KBM-7 (cell line): Measurements from ENCODE around the gene SLC1A7.
A peak's percentile ranks its signal among the peaks of the same experiment; 100 is the strongest.

Source experiments
- DNase-seq: peaks from one replicate; pipeline ENCODE4 v3.0.0-alpha.2; 2015
- in situ Hi-C: fragments of 300-500 bp; cut with MboI; formaldehyde crosslinking; loops from 2 replicates; pipeline ENCODE4 v1.14.3; 2020; ENCODE audit warnings: low sequenced_read_pairs, low pct_unique_long_range_greater_than_20kb, mixed read lengths

The SLC1A7 gene

DNA sequence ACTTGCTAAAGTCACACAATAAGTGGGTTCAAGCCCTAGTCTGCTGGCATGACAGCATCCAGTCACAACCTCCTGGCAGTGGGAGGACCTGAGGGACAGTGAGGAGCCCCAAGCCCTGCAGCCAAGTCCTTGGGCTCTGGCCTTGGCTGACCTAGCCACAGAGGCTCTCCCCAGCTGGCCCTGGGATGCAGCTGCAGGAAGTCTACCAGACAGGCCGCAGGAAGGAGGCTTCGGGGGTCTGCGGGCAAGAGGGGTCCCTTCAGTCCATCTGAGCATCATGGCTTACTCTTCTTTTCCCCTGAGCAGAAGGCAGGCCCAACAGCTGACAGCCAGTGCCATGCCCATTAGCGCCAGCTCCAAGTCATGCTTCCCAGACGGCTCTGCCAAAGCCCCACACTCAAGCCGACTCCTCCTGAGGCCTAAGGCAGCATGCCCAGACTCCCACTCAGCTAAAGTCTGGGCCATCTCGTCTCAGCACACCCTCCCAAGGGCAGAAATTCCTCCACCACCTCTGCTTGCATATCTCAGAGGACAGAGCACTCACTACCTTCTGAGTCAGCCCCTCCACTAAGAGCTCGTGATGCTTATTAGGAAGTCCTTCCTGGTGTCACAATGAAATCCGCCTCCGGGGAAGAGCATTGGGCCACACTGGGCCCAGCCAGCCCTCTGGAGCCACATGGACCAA is 20.1 kb downstream of the SLC1A7 start:
- in situ Hi-C loops = no loop called here

DNA sequence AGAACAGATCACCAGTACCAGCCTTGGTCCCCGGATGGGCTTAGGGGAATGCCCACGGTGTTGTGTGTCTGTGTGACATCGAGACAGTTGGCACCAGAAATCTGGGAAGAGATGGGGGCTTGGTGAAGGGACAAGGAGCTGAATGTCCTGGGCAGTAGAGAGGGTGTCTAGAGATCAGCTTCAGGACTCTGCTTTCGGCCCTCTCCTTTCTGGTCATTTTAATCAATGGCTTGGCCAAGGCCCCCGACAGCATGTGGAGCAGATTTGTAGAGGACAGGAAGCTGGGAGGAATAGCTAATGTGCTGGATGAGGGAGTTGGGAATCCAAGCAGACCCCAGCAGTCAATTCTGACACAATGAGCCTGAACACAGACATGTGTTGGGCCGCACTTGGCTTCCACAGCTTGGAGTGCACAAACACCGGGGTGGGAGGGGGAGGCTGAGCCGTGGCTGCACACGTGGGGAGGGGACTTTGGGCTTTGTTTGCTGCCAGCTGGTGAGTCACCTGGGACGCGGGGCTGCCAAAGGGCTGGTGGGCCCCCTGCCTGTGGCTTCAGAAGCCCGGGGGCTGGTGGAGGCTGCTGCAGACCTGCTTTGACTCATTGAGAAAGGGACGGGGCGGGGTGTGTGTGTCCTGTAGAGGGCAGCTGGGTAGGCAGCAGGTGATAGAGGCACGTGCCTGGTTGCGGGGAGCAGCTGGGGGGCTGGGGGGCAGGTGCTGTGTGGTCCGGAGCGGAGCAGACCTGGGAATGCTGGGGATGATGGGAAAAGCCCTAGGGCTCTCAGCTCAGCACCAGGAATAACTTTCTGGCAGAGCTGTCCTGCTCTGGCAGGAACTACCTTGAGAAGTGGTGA is 20.9 kb downstream of the SLC1A7 start:
- in situ Hi-C loops = no loop called here
- DNase-seq = no peak

More for the DNA sequence above, 20.1 kb downstream of the SLC1A7 start:
- no peak for DNase-seq

DNA sequence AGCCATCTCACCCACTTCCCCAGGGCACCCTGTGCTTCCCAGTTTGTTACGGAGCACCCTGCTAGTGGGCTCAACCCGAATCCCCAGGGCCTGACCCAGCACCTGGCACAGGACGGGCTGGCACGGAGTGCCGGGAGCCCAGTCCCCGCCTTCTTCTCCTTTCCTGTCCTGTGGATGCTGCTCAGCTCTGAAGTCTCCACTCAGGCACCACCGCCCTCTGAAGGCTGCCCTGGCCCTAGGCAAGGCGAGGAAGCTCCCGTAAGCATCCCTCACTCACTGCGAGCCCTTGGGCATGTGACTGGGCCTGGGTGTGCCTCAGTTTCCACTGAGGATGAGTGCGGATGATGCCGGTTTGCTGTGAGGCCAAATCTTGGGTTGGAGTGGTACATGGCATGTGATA is 21.8 kb downstream of the SLC1A7 start:
- no peak for DNase-seq
- in situ Hi-C loops = no loop called here

DNA sequence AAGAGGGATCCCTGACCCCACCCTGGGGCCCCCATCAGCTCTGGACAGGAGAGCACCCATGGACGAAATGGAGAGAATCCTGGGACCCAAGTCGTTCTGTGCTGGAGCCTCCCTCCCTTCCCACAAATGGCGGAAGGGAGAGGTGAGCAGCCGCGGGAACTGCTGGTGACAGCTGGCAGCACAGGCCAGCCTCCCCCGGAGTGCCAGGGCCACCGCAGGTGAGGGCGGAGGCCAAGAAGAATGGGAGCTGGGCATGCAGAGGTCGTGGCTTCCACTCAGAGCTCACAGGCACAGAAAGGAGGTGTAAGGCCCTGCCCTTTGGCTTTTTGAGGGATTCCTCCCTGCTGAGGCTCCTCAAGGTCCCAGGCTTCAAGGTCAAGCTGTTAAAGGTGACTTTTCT is 24.6 kb downstream of the SLC1A7 start:
- in situ Hi-C loops = no loop called here
- DNase-seq = no peak

DNA sequence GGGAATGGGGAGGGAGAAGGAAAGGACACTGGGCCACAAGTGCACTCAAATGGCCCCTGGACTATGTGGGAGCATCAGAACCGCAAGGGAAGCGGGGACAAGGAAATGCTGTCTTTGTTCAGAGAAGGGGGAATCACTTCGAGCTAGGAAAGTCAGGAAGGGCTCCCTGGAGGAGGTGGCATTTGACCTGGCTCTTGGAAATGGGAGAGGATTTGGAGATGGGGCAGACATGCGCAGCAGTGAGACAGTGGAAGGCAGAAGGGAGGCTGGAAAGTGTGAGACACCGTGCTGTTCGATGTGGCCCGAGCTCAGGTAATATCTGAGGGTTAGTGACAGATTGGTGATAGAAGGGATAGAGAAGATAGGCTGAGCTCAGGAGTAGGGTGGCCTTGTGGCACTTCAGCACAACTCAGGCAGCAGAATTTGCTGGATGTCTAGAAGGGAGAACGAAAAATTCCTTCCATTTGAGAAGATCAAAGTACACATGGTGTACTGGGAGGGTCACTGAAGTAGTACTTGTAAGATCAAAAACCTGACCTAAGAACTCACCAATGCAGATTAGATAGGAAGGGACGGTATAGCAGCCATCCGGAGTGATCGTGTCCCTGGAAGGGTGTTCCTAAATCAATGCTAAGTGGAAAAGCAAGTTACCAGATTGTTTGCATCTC is 25.4 kb downstream of the SLC1A7 start:
- in situ Hi-C loops = no loop called here
- DNase-seq = no peak

DNA sequence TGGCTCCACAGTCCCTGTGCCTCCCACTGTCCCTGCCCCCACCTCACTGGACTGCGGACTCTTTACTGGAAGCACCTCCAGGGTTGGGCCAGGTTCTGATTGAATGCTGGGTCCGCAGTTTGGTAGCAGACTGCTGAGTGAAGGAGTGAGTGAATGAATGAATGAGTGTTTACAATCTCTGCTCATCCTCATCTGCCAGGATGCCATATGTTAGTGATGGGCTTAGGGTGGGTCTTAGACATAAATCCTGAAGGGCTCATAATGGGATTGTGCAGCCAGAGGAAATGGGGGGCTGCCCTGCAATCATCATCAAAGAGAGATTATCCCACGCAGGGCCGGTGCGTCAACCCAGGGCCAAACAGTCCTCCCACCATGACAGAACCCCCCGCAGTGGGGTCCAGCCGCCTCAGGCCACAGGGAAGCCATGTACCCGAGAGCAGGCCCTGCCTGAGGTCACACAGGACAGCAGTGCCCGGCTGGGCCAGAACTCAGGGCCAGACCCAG is 26.1 kb downstream of the SLC1A7 start:
- no peak for DNase-seq
- in situ Hi-C loops = no loop called here

DNA sequence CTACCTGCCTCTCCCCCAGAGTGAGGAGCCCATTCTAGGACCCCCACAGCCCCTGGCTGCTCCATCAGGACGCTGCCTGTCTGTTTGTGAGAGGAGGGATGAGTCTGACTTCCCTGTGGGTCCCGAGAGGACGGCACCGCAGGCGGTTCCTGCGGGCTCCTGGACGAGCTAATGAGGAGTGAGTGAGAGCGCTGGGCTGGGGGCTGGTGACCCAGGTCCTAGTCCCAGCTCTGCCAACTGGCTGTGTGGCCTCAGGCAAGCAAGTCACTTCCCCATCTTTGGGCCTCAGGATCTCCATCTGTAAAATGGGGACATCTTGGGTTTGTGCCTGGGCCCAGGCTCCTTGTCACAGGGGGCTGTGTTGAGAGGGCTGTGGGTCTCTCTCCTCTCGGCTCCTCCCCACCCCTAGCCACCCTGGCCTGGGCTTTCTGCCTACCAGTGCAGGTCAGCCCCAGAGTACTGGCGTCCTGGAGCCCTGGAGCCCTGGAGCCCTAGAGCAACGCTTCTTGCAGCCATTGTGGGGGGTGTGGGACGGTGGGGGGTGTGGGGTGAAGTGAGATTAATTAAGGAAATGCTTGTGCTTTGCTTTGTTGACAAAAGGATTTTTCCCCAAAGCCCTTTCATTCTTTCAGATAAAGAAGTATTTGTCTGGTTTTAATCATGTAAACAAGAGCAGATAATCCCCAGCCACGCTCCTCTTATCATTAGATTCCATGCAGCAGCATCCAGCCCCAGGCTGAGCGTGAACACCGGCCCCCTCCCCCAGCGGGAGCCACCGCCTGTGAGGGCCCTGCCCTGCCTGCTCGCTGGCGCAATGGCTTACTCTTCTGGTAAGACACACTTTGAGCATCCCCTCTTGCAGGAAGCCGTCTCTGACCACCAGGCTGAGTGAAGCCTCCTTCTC is 26.8 kb downstream of the SLC1A7 start:
- DNase-seq = no peak
- in situ Hi-C loops = no loop called here

DNA sequence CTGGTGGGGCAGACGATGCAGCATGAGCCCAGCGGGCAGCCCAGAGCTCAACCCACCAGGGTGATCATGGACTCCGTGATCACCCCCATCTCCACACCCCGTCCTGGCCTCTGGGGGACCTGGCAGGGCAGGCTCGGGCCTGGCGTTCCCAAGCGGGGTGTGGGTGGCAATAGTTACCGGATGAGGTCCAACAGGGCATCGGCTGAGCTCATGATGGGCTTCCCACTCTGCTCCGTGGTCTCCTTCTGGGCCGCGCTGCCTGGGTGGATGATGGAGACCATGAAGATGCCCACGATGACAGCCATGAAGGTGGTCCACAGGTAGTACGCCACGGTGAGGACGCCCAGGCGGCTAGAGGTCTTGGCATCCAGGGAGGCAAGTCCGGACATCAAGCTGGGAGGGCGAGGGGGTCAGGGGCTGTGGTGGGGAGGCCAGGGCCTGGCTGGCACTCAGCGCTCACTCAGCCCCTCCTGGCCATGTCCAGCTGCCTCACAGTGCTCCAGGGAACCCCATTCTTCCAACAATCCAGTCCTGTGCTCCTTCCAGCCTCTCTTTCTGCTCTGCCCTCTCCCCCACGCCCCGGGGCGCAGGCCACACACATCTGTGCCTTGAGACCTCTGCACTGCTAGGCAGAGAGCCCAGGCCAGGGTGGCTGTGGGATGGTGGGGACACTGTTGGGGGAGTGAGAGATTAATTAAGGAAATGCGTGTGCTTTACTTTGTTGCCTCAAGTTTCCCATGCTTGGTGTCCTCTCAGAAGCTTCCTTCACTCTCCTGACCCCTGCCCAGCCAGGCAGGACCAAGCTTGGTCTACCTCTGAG is 27.6 kb downstream of the SLC1A7 start:
- no peak for DNase-seq
- in situ Hi-C loops = no loop called here

DNA sequence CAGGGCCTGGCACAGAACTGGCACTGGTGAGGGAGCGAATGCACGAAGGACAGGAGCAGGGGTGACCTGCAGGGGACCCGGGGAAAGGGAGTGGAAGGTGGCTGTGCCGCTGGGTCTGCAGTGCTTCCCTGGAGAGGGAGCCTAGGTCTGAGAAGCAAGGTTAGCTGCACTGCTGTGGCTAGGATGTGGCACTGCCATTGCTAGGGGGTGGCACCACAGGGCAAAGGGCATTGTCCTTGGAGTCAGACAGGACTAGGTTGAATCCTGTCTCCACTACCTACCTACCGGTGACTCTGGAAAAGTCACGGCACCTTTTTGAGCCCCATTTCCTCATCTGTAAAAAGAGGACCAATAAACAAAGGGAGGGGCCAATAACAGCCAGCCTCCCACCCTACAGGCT is 28.3 kb downstream of the SLC1A7 start:
- no peak for DNase-seq
- in situ Hi-C loops = no loop called here

DNA sequence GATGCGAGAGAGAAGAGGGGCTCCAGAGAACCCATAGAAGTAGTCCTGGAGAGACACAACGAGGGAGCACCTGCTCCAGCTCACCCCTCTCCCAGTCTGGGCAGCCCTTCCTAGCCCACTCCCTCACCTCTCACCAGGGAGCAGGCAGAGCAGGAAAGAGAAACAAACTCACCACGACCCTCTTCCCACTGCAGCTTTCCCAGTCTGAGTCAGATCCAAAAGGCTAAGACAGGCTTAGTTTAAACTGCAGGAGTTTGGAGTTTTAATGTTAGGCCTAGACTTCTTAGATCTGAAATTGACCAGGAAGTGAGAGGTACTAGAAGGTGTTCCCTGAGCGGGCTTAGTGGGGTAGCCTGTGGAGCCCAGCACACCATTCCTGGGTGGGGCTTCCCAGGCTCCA is 29.6 kb downstream of the SLC1A7 start:
- in situ Hi-C loops = no loop called here
- no peak for DNase-seq

DNA sequence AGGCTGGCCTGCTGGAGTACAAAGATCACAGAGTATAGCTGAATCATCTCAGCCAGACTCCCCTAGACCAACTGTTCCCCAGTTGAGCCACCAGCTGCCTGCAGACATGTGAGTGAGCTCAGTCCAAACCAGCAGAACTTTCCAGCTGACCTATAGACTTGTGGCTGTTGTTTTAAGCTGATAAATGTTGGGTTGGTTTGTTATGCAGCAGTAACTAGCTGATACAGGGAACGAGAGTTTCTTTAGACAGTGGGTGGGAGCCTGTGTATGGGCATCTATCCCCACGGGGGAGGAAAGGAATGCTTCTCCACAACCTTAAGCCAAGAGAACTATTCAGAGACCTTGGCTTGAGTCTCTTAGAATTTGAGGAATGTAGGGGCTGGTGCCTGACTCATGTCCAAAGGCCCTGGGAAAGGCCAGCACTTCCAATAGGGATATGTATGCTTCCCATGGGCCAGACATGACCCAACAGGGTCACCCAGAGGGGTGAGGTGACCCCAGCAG is 30.1 kb downstream of the SLC1A7 start:
- DNase-seq = no peak
- in situ Hi-C loops = no loop called here

DNA sequence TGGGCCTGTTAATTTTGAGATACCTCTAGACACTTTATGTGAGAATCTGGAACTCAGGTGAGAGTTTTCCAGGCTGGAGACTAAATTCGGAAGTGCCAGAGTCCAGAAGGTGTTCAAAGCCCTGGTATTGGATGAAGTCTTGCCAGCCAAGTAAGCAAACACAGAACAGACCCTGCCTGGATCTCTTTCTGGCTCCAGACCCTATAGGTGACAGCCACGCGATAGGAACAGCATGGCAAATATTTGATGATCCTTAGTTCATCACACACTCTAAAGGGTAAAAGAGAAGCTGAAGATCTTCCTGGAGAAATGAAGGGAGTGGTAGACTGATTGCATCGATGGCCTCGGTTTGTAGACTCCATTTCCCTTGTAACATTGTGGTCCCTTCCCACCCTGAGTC is 30.7 kb downstream of the SLC1A7 start:
- DNase-seq = no peak
- in situ Hi-C loops = no loop called here

DNA sequence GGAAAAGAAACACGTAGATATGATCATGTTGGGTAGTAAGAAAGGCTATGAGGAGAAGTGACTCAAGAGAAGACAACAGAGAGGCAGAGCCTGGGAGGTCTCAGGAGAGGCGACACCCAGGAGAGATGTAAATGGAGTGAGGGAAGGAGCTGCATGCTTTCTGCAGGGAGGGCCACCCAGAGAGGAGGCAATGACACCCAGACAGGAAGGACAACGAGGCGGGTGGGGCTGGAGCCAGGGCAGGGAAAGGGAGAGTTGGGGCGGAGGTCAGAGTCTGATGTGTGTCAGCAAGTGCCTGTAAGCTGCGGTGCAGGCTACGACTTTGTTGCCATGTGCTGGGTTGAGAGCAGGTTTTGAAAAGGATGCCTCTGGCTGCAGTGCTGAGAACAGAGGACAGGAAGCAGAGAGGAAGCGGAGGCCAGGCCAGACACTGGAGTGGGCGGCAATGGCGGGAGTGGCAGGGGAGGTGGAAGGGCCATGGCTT is 31.3 kb downstream of the SLC1A7 start:
- no peak for DNase-seq
- in situ Hi-C loops = no loop called here

DNA sequence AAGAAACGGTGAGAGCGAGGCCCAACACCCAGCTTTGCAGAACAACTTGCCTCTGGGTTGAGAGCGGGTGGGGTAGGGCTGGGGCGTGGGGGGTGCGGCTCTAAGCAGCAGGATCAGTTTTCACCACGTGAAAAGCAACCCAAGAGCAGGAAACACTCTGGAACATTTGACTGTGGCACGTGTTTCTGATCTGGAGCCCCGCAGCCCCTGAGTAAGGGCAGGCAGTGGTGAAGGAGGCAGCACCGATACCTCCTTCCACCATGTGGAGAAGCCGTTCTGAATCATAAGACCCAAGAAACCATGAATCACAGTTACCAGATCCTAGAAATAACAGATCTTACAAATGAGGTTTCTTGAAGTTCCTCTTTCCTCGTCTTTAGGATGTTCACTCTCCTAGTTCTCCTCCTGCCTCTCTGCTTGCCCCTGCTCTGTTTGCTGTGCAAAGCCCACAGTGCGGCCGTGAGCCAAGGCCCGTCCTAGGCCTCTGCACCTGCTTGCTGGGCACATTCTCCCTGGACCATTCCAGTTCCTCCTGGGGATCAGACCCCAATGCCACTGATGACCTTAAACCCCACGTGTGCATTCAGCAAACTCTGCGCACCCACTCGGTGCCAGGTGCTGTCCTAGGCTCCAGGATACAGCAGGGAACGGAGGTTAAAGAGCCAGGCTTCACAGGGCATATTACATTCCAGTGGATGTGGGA is 31.9 kb downstream of the SLC1A7 start:
- peak; percentile 68 for DNase-seq
- in situ Hi-C loops = no loop called here

DNA sequence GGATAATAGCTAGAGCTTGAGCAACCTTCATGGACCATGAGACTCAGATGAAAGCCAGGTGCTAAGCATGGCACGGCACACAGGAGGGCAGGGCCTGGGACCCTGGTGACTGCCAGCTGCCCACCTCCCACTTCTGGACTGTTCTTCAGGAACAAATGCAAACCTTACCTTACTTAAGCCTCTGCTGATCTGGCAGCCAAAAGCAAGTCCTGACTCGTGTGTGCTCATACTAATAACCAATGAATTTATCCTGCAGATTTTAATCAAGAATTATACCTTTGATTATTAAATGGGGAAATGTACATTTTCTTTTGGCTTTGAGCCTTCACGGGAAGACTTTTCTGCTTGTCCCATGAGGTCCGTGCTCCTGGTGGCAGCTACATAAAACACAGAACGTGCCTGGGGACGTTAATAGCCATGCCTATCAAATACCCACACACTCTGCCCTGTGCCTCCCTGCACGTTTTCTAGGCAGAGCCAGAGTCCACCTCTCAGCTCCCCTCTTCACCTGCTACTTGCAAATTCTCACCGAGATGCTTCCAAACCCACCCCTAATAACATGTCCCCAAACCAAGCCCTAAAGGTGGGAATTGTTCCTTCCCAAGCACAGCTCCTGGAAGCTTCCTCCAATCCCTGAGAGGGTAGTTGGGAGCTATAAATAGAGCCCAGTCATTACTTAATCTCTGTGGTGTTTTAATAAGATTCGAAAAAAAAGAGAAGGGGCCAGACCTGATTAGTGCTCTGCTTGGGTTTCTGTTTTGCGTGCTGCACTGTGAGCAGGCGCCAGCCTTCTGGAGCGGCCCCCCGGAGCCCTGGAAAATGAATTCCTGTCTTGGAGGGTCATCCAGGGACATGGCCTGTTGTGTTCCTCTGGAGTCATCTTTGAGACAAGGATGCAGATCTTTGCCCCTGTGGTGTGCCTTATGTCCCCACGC is 33.5 kb downstream of the SLC1A7 start:
- in situ Hi-C loops = no loop called here

DNA sequence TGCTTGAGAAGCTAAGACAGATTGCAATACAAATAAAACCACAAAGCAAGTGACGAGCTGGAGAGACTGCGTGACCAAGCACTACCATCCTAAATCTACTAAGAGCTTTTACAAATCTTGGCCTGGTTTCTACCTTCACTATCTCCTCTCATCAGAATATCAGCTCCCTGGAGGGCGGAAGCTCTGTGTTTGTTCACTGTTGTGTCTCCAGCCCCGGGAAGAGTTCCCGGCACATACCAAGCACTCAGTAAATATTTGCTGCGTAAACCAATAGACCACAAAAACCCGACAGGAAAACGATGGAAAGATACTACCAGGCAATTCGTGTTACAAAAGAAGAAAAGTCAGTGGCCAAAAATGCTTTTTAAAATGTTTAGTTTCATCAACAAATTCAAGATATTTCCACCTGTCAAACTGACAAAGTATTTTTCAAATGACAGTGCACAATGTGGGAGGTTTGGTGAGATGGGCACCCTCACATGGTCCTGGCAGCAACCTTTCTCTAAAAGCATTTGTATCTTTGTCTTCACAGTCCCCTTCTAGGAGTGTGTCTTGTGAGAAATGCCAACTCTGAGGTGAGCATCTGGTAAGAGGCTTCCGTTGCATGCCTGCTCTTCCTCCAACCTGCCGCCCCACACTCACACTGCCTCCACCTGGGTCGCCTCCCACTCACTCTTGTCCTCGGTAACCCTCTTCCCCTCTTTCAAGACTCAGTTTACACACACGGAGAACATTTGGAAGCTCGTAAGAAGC is 34.7 kb downstream of the SLC1A7 start:
- DNase-seq = peak; percentile 24
- in situ Hi-C loops = no loop called here

More for the DNA sequence above, 33.5 kb downstream of the SLC1A7 start:
- no peak for DNase-seq
